GM23338 (cell line): ENCODE data around the gene NEK2. TPM values are rescaled to one million over a fixed set of nuclear protein-coding genes. Genes with fewer than 3 reads are reported as not detected.

Experiments used
- ATAC-seq: fragments of 200-7000 bp; cut with Tn5 transposase; 3 replicates; pipeline ENCODE4 v1.9.1; 2020
- DNase-seq: peaks from one replicate; pipeline ENCODE4 v3.0.0-alpha.2; 2015; ENCODE audit warnings: low spot score
- H2AFZ ChIP-seq: fragments of 200-600 bp; sonication (generic); 2 replicates; pipeline ENCODE4 v1.8.0; 2016; ENCODE audit warnings: antibody characterized with exemption, mild to moderate bottlenecking, moderate library complexity
- H3F3A ChIP-seq: fragments of 200-600 bp; sonication (generic); replicated peaks from 2 replicates; pipeline ENCODE4 v1.8.0; 2017; ENCODE audit warnings: antibody characterized with exemption, mixed run types, low read depth
- H3K27ac ChIP-seq: fragments of 200-600 bp; sonication (generic); 2 replicates; pipeline ENCODE4 v1.6.1; 2016; ENCODE audit warnings: low read depth
- H3K27me3 ChIP-seq: fragments of 200-600 bp; sonication (generic); 2 replicates; pipeline ENCODE4 v1.8.0; 2016; ENCODE audit warnings: mild to moderate bottlenecking, mixed run types, moderate library complexity; ENCODE audit not compliant: insufficient read depth
- H3K36me3 ChIP-seq: fragments of 200-600 bp; sonication (generic); 2 replicates; pipeline ENCODE4 v1.8.0; 2016; ENCODE audit warnings: mild to moderate bottlenecking; ENCODE audit not compliant: insufficient read depth
- H3K4me1 ChIP-seq: fragments of 200-600 bp; sonication (generic); 2 replicates; pipeline ENCODE4 v1.8.0; 2016; ENCODE audit warnings: mild to moderate bottlenecking, moderate library complexity; ENCODE audit not compliant: insufficient read depth
- H3K4me2 ChIP-seq: fragments of 200-600 bp; sonication (generic); 2 replicates; pipeline ENCODE4 v1.7.1; 2017; ENCODE audit warnings: mixed run types
- H3K4me3 ChIP-seq: fragments of 200-600 bp; sonication (generic); 2 replicates; pipeline ENCODE4 v1.6.1; 2016; ENCODE audit warnings: mixed run types
- H3K79me2 ChIP-seq: fragments of 200-600 bp; sonication (generic); replicated peaks from 2 replicates; pipeline ENCODE4 v1.8.0; 2017; ENCODE audit warnings: mild to moderate bottlenecking; ENCODE audit not compliant: insufficient read depth
- H3K9me2 ChIP-seq: fragments of 200-600 bp; sonication (generic); 2 replicates; pipeline ENCODE4 v1.8.0; 2017; ENCODE audit not compliant: insufficient read depth
- H4K20me1 ChIP-seq: fragments of 200-600 bp; sonication (generic); replicated peaks from 2 replicates; pipeline ENCODE4 v1.8.0; 2017; ENCODE audit warnings: mild to moderate bottlenecking; ENCODE audit not compliant: insufficient read depth
- H3K27ac Mint-ChIP-seq: 2 replicates; pipeline ENCODE4 v1.8.0; 2020; ENCODE audit warnings: inconsistent platforms, mild to moderate bottlenecking, moderate library complexity, mixed read lengths
- H3K27me3 Mint-ChIP-seq: 3 replicates; pipeline ENCODE4 v1.8.0; 2022; ENCODE audit warnings: low read depth, mild to moderate bottlenecking, moderate library complexity, mixed read lengths, inconsistent platforms; ENCODE audit not compliant: insufficient read depth, poor library complexity
- H3K36me3 Mint-ChIP-seq: 3 replicates; pipeline ENCODE4 v1.8.0; 2021; ENCODE audit warnings: low read depth, mild to moderate bottlenecking, inconsistent platforms, moderate library complexity, mixed read lengths
- H3K4me1 Mint-ChIP-seq: 3 replicates; pipeline ENCODE4 v1.8.0; 2020; ENCODE audit warnings: mild to moderate bottlenecking, inconsistent platforms, mixed read lengths
- H3K4me3 Mint-ChIP-seq: 3 replicates; pipeline ENCODE4 v1.8.0; 2021; ENCODE audit warnings: moderate library complexity, mild to moderate bottlenecking, inconsistent platforms, mixed read lengths
- H3K9me3 Mint-ChIP-seq: 3 replicates; pipeline ENCODE4 v1.8.0; 2020; ENCODE audit warnings: moderate library complexity, mild to moderate bottlenecking, inconsistent platforms, mixed read lengths
- EZH2 ChIP-seq: fragments of 200-600 bp; sonication (generic); IDR thresholded peaks from one replicate; pipeline ENCODE4 v1.8.0; 2017; ENCODE audit warnings: antibody characterized with exemption, mild to moderate bottlenecking, low read depth; ENCODE audit not compliant: unreplicated experiment
- EZH2phosphoT487 ChIP-seq: fragments of 200-600 bp; sonication (generic); IDR thresholded peaks from one replicate; pipeline ENCODE4 v1.8.1; 2018; ENCODE audit warnings: antibody characterized with exemption; ENCODE audit not compliant: unreplicated experiment
- JUNB ChIP-seq: IDR thresholded peaks from one replicate; pipeline ENCODE4 v1.6.1; 2016; ENCODE audit warnings: antibody characterized with exemption; ENCODE audit not compliant: unreplicated experiment
- NANOG ChIP-seq: IDR thresholded peaks from 2 replicates; pipeline ENCODE4 v1.6.1; 2016; ENCODE audit warnings: antibody characterized with exemption, borderline replicate concordance
- POLR2AphosphoS5 ChIP-seq: IDR thresholded peaks from 2 replicates; pipeline ENCODE4 v1.6.1; 2016; ENCODE audit warnings: antibody characterized with exemption, low read depth
- STAT1 ChIP-seq: IDR thresholded peaks from one replicate; pipeline ENCODE4 v1.6.1; 2016; ENCODE audit warnings: antibody characterized with exemption; ENCODE audit not compliant: unreplicated experiment
- ZNF114 ChIP-seq: fragments of 250-450 bp; sonication (Bioruptor Pico); IDR thresholded peaks from 2 replicates; pipeline ENCODE4 v1.5.0; 2020; ENCODE audit warnings: mild to moderate bottlenecking, moderate library complexity
- ZNF331 ChIP-seq: fragments of 250-450 bp; sonication (Bioruptor Pico); IDR thresholded peaks from 2 replicates; pipeline ENCODE4 v1.5.0; 2020; ENCODE audit warnings: low read depth, mild to moderate bottlenecking, moderate library complexity
- polyA plus RNA-seq: library from polyadenylated mRNA; unstranded; fragments of >200 nt; fragmentation: Nextera tagmentation; extraction: Ambion mirVana; gene quantifications from 2 replicates; pipeline ENCODE4 v1.2.1, GENCODE V29; 2016
- total RNA-seq: library from RNA; depleted of rRNA; stranded (reverse); fragments of >200 nt; shearing (Covaris generic); gene quantifications from 2 replicates; pipeline ENCODE4 v1.2.3, GENCODE V29; 2014
- TF ChIP-seq, protein P1 (sequence below): fragments of 250-450 bp; sonication (Bioruptor Pico); IDR thresholded peaks from 2 replicates; pipeline ENCODE4 v1.5.0; 2020; ENCODE audit warnings: mild to moderate bottlenecking, moderate library complexity

The NEK2 gene
- total and polyA plus RNA-seq, 2 experiments from 2014 or later: 17.0 to 24.9 TPM

DNA sequence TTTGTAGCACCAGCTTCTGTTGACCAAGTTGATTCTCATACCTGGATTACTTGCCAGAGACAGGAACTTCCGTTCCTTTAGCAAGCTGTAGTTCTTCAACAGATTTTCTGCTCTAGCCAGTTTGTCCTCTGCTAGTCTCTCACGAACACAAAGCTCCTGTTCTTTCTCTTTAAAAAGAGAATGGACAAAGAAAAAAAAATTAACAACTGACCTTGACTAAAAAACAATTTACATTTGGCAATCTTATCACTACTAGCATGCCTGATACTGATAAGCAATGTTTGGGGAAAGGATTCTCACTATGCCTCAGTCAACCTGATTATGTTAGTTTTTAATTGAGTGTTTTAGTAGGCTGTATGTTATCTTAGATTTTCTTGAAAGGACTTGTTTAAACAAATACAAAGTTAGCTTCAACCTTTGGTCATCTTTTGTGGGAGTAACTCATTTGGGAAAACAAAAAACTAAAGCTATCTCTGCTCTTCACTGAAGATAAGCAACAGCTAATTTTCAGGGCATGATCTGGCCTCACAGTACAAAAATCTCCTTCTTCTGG, 8.3 kb downstream of the NEK2 start (continued):
- TF ChIP-seq, protein P1, sequence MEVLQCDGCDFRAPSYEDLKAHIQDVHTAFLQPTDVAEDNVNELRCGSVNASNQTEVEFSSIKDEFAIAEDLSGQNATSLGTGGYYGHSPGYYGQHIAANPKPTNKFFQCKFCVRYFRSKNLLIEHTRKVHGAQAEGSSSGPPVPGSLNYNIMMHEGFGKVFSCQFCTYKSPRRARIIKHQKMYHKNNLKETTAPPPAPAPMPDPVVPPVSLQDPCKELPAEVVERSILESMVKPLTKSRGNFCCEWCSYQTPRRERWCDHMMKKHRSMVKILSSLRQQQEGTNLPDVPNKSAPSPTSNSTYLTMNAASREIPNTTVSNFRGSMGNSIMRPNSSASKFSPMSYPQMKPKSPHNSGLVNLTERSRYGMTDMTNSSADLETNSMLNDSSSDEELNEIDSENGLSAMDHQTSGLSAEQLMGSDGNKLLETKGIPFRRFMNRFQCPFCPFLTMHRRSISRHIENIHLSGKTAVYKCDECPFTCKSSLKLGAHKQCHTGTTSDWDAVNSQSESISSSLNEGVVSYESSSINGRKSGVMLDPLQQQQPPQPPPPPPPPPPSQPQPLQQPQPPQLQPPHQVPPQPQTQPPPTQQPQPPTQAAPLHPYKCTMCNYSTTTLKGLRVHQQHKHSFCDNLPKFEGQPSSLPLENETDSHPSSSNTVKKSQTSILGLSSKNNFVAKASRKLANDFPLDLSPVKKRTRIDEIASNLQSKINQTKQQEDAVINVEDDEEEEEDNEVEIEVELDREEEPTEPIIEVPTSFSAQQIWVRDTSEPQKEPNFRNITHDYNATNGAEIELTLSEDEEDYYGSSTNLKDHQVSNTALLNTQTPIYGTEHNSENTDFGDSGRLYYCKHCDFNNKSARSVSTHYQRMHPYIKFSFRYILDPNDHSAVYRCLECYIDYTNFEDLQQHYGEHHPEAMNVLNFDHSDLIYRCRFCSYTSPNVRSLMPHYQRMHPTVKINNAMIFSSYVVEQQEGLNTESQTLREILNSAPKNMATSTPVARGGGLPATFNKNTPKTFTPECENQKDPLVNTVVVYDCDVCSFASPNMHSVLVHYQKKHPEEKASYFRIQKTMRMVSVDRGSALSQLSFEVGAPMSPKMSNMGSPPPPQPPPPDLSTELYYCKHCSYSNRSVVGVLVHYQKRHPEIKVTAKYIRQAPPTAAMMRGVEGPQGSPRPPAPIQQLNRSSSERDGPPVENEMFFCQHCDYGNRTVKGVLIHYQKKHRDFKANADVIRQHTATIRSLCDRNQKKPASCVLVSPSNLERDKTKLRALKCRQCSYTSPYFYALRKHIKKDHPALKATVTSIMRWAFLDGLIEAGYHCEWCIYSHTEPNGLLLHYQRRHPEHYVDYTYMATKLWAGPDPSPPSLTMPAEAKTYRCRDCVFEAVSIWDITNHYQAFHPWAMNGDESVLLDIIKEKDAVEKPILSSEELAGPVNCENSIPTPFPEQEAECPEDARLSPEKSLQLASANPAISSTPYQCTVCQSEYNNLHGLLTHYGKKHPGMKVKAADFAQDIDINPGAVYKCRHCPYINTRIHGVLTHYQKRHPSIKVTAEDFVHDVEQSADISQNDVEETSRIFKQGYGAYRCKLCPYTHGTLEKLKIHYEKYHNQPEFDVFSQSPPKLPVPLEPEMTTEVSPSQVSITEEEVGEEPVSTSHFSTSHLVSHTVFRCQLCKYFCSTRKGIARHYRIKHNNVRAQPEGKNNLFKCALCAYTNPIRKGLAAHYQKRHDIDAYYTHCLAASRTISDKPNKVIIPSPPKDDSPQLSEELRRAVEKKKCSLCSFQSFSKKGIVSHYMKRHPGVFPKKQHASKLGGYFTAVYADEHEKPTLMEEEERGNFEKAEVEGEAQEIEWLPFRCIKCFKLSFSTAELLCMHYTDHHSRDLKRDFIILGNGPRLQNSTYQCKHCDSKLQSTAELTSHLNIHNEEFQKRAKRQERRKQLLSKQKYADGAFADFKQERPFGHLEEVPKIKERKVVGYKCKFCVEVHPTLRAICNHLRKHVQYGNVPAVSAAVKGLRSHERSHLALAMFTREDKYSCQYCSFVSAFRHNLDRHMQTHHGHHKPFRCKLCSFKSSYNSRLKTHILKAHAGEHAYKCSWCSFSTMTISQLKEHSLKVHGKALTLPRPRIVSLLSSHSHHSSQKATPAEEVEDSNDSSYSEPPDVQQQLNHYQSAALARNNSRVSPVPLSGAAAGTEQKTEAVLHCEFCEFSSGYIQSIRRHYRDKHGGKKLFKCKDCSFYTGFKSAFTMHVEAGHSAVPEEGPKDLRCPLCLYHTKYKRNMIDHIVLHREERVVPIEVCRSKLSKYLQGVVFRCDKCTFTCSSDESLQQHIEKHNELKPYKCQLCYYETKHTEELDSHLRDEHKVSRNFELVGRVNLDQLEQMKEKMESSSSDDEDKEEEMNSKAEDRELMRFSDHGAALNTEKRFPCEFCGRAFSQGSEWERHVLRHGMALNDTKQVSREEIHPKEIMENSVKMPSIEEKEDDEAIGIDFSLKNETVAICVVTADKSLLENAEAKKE (CRISPR knock-in tag): no peak
- TF ChIP-seq EZH2phosphoT487 (no peak), ZNF114 (CRISPR knock-in tag) (no peak)

DNA sequence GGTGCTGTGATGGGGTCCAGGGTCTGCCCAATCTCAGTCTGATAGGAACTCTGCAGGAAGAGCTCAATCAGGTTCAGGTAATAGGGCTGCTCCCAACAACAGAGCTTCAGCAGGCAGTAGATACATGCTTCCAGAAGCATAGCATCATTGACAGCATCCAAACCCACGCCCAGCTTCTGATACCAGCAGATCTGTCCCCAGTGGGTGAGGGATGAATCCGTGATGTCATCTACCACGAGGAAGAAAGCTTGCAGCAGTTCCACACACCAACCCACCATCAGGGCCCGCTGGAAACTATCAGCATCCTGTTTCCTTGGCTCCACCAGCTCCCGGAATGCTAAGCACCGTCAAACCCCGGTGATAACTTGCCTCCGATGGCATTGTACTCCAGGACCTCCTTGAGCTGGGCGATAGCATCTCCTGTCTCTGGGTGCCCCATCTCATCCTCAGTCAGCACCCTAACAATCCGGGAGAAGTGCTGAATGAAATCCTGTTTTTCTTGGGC, 14.7 kb downstream of the NEK2 start:
- Histone ChIP-seq H3K9me2 (no peaks in the 10 kb centered on the region), H3K4me2 (no peak overlapping the region), H3K4me3 (no peak overlapping the region), H2AFZ (no peak overlapping the region), H3F3A (no peaks in the 10 kb centered on the region), H3K79me2 (no peaks in the 10 kb centered on the region), H4K20me1 (no peaks in the 10 kb centered on the region; the same call in 1 of the 2 replicates), H3K36me3 (peaks cover 5% of the 10 kb centered on the region; the same call in 1 of the 2 replicates), H3K27me3 (no peaks in the 10 kb centered on the region), H3K27ac (no peak overlapping the region), H3K4me1 (no peaks in the 10 kb centered on the region; the same call in 1 of the 2 replicates)
- DNase-seq (no peak), ATAC-seq (no peak)
- H3K36me3 Mint-ChIP-seq: peaks cover 1% of the 10 kb centered on the region; the same call in 1 of the 3 replicates
- H3K27ac Mint-ChIP-seq: no peak overlapping the region
- no peak overlapping the region for H3K4me3 Mint-ChIP-seq
- no peaks in the 10 kb centered on the region for H3K27me3 Mint-ChIP-seq
- H3K9me3 Mint-ChIP-seq: no peaks in the 10 kb centered on the region
- peaks cover 2% of the 10 kb centered on the region; the same call in 1 of the 3 replicates for H3K4me1 Mint-ChIP-seq
- TF ChIP-seq ZNF331 (CRISPR knock-in tag) (no peak), NANOG (no peak), EZH2 (no peak), STAT1 (no peak), POLR2AphosphoS5 (no peak), JUNB (no peak), EZH2phosphoT487 (no peak)
- TF ChIP-seq, protein P1 (CRISPR knock-in tag): no peak
